ENCODE results near the gene ASAP2.

ASAP2 gene

GRCh38 chr2:9327873-9328352 lies 121.3 kb downstream of the ASAP2 start:
- no peak overlapping the region for H3K9ac ChIP-seq
- H3K27ac ChIP-seq = no peak overlapping the region
- no peaks in the 10 kb centered on the region for H3K79me2 ChIP-seq (ENCODE audit: insufficient read depth, low read depth)
- no peaks in the 10 kb centered on the region for H4K20me1 ChIP-seq (ENCODE audit: insufficient read depth)
- H3K36me3 ChIP-seq (ENCODE audit: insufficient read depth) = no peaks in the 10 kb centered on the region
- H2AFZ ChIP-seq (ENCODE audit: low read depth) = no peak overlapping the region
- no peak for TF ChIP-seq CTCF (conservative IDR thresholded peaks at IDR 0.05; ENCODE audit: low read depth, low read length)
- no peaks in the 10 kb centered on the region for H3K27me3 ChIP-seq (ENCODE audit: insufficient read depth, low read depth)
- peaks cover 3% of the 10 kb centered on the region for H3K4me1 ChIP-seq (ENCODE audit: low read depth, poor library complexity, severe bottlenecking)
- no peak overlapping the region for H3K4me3 ChIP-seq (IDR thresholded peaks at IDR 0.05; ENCODE audit: insufficient read depth, low read depth, low read length)
- H3K4me2 ChIP-seq = no peak overlapping the region

GRCh38 chr2:9328931-9329330 lies 122.3 kb downstream of the ASAP2 start:
- Histone ChIP-seq H3K4me2 (no peak overlapping the region), H3K36me3 (ENCODE audit: insufficient read depth) (no peaks in the 10 kb centered on the region), H2AFZ (ENCODE audit: low read depth) (no peak overlapping the region), H4K20me1 (ENCODE audit: insufficient read depth) (no peaks in the 10 kb centered on the region), H3K27me3 (ENCODE audit: insufficient read depth, low read depth) (no peaks in the 10 kb centered on the region), H3K9ac (no peak overlapping the region), H3K4me3 (IDR thresholded peaks at IDR 0.05; ENCODE audit: insufficient read depth, low read depth, low read length) (no peak overlapping the region), H3K27ac (no peak overlapping the region), H3K79me2 (ENCODE audit: insufficient read depth, low read depth) (no peaks in the 10 kb centered on the region), H3K4me1 (ENCODE audit: low read depth, poor library complexity, severe bottlenecking) (peaks cover 11% of the 10 kb centered on the region)
- TF ChIP-seq CTCF (conservative IDR thresholded peaks at IDR 0.05; ENCODE audit: low read depth, low read length) = no peak

- H3K27me3 ChIP-seq (ENCODE audit: insufficient read depth, low read depth) = no peaks in the 10 kb centered on the region
- no peak overlapping the region for H3K4me2 ChIP-seq
- no peaks in the 10 kb centered on the region for H3K36me3 ChIP-seq (ENCODE audit: insufficient read depth)
- no peak overlapping the region for H3K27ac ChIP-seq
- H2AFZ ChIP-seq (ENCODE audit: low read depth) = no peak overlapping the region
- no peaks in the 10 kb centered on the region for H4K20me1 ChIP-seq (ENCODE audit: insufficient read depth)
- no peaks in the 10 kb centered on the region for H3K79me2 ChIP-seq (ENCODE audit: insufficient read depth, low read depth)
- peaks cover 11% of the 10 kb centered on the region for H3K4me1 ChIP-seq (ENCODE audit: low read depth, poor library complexity, severe bottlenecking)
- H3K4me3 ChIP-seq (IDR thresholded peaks at IDR 0.05; ENCODE audit: insufficient read depth, low read depth, low read length) = no peak overlapping the region
- TF ChIP-seq CTCF (conservative IDR thresholded peaks at IDR 0.05; ENCODE audit: low read depth, low read length) = no peak
- H3K9ac ChIP-seq = no peak overlapping the region
Observed at GRCh38 chr2:9329497-9329896, 122.9 kb downstream of the ASAP2 start.

GRCh38 chr2:9330612-9331270 lies 124.1 kb downstream of the ASAP2 start:
- Histone ChIP-seq H2AFZ (ENCODE audit: low read depth) (no peak overlapping the region), H3K36me3 (ENCODE audit: insufficient read depth) (no peaks in the 10 kb centered on the region), H3K4me2 (no peak overlapping the region), H3K27ac (no peak overlapping the region), H3K9ac (no peak overlapping the region), H3K79me2 (ENCODE audit: insufficient read depth, low read depth) (no peaks in the 10 kb centered on the region), H3K4me3 (IDR thresholded peaks at IDR 0.05; ENCODE audit: insufficient read depth, low read depth, low read length) (no peak overlapping the region), H3K4me1 (ENCODE audit: low read depth, poor library complexity, severe bottlenecking) (peaks cover 11% of the 10 kb centered on the region), H3K27me3 (ENCODE audit: insufficient read depth, low read depth) (no peaks in the 10 kb centered on the region), H4K20me1 (ENCODE audit: insufficient read depth) (no peaks in the 10 kb centered on the region)
- no peak for TF ChIP-seq CTCF (conservative IDR thresholded peaks at IDR 0.05; ENCODE audit: low read depth, low read length)

All from KMS-11 (cell line).